ENCODE data around the gene SCUBE1.

SCUBE1 gene

DNA sequence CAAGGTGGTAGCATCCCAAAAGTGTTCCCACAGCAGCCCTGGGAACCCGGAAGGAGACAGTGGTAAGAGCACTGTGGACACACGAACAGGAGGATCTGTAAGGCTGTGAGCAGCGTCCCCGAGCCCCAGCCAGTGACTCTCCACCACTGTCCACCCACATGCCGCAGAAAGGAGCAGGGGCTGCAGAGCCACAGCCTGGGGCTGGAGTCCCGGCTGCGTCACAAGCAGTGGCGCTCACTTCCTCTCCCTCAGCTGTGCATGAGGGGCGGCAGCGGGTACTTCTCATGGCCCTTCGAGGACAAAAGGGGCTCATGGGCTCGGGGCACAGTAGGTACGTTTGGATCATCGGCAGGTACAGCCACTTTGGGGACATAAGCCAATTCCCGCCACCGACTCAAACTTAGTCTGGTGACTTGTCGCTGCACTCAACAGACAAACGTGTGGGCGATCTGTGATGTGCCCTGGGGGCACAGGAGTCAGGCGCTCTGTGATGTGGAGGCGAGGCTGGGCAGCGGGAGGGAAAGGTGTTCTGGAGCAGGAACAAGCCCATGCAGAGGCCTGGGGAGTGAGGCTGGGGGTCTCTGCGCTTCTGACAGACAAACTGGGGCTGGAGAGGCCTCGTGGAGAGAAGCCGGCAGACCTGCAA lies 68.5 kb downstream of the SCUBE1 start:
- Histone ChIP-seq H3K9me3 (ENCODE audit: control insufficient read depth in 1 of 2, low read length in 2 of 2) (no peaks in the 10 kb centered on the region), H3K4me3 (ENCODE audit: low read depth in 1 of 2, low read length in 2 of 2) (no peak overlapping the region), H3K4me1 (ENCODE audit: control insufficient read depth in 1 of 2, insufficient read depth in 2 of 2, low read length in 2 of 2) (no peaks in the 10 kb centered on the region), H3K36me3 (ENCODE audit: control insufficient read depth in 1 of 2, insufficient read depth in 2 of 2, low read length in 2 of 2) (no peaks in the 10 kb centered on the region), H3K27me3 (ENCODE audit: low read depth, low read length) (no peaks in the 10 kb centered on the region), H3K27ac (ENCODE audit: low read length) (no peak overlapping the region)

DNA sequence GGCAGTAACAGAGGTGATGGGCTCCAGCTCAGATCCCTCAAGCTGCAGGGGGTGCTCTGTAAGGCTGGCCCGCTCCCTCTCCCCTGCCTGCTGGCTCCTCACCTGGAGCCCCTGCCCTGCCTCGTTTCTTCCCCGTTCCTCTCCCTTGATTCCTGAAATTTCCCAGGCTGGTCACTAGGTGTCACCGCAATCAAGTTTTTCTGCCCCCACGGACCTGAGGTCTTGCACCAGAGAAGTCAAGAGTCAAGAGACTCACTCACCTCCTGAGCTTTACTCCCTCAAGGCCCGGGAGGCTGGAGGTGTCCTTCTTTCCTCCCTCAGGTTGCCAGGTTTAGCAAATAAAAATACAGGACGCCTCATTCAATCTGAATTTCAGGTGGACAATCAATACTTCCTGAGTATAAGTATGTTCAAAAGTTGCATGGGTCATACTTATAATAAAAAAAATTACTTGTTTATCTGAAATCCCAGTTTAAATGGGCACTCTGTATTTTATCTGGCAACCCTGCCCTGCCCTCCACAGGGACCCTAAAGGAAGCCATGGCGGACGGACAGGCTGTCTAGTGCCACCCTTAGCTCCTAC lies 69.2 kb downstream of the SCUBE1 start:
- Histone ChIP-seq H3K27me3 (ENCODE audit: low read depth, low read length) (no peaks in the 10 kb centered on the region), H3K27ac (ENCODE audit: low read length) (no peak overlapping the region), H3K36me3 (ENCODE audit: control insufficient read depth in 1 of 2, insufficient read depth in 2 of 2, low read length in 2 of 2) (no peaks in the 10 kb centered on the region), H3K4me1 (ENCODE audit: control insufficient read depth in 1 of 2, insufficient read depth in 2 of 2, low read length in 2 of 2) (no peaks in the 10 kb centered on the region), H3K4me3 (ENCODE audit: low read depth in 1 of 2, low read length in 2 of 2) (no peak overlapping the region), H3K9me3 (ENCODE audit: control insufficient read depth in 1 of 2, low read length in 2 of 2) (no peaks in the 10 kb centered on the region)

DNA sequence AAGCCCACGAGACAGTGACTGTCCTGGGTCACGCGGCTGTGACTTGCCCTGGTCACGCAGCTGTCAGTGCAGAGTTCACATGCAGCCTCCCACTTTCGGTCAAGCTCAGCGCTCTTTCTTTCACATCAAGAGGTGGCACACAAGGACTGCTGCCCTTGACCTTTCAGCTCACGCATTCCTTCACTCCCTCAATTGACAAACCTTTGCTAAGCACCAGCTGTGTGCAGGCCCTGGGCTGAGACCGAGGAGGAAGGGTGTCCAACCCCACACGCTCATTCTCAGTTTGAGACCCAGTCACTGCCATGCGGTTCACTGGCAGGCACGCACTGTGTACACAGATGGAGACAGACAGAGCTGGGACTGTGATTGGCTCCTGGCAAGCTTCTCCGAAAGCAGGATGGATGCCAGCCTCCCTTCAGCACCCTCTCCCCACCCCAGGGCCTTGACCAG lies 70.3 kb downstream of the SCUBE1 start:
- Histone ChIP-seq H3K4me3 (ENCODE audit: low read depth in 1 of 2, low read length in 2 of 2) (no peak overlapping the region), H3K27ac (ENCODE audit: low read length) (no peak overlapping the region), H3K9me3 (ENCODE audit: control insufficient read depth in 1 of 2, low read length in 2 of 2) (no peaks in the 10 kb centered on the region), H3K27me3 (ENCODE audit: low read depth, low read length) (no peaks in the 10 kb centered on the region), H3K36me3 (ENCODE audit: control insufficient read depth in 1 of 2, insufficient read depth in 2 of 2, low read length in 2 of 2) (no peaks in the 10 kb centered on the region), H3K4me1 (ENCODE audit: control insufficient read depth in 1 of 2, insufficient read depth in 2 of 2, low read length in 2 of 2) (no peaks in the 10 kb centered on the region)

DNA sequence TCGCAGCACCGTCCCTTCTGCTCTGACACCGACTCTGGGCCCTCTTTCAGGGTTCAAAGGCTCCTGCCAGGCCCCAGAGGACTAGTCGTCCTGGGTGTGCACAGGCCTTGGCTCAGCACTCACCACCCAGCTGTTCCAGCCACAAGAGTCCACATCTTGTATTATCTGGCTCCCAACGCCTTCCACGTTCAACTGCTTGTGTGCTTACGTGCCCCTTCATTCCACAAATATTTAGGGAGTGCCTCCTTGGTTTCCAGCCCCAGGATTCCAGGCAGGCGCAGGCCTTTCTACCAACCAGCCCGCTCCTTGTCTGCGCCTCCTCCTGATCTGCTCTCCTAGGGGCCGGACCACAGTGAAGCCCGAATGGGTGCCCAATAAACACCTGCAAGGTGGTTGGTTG lies 70.9 kb downstream of the SCUBE1 start:
- H3K9me3 ChIP-seq (ENCODE audit: control insufficient read depth in 1 of 2, low read length in 2 of 2): no peaks in the 10 kb centered on the region
- H3K27me3 ChIP-seq (ENCODE audit: low read depth, low read length): no peaks in the 10 kb centered on the region
- H3K27ac ChIP-seq (ENCODE audit: low read length): no peak overlapping the region
- no peaks in the 10 kb centered on the region for H3K4me1 ChIP-seq (ENCODE audit: control insufficient read depth in 1 of 2, insufficient read depth in 2 of 2, low read length in 2 of 2)
- H3K4me3 ChIP-seq (ENCODE audit: low read depth in 1 of 2, low read length in 2 of 2): no peak overlapping the region
- no peaks in the 10 kb centered on the region for H3K36me3 ChIP-seq (ENCODE audit: control insufficient read depth in 1 of 2, insufficient read depth in 2 of 2, low read length in 2 of 2)

GRCh38 chr22:43270949-43271348 lies 72.2 kb downstream of the SCUBE1 start:
- Histone ChIP-seq H3K4me1 (ENCODE audit: control insufficient read depth in 1 of 2, insufficient read depth in 2 of 2, low read length in 2 of 2) (no peaks in the 10 kb centered on the region), H3K27me3 (ENCODE audit: low read depth, low read length) (no peaks in the 10 kb centered on the region), H3K27ac (ENCODE audit: low read length) (no peak overlapping the region), H3K9me3 (ENCODE audit: control insufficient read depth in 1 of 2, low read length in 2 of 2) (no peaks in the 10 kb centered on the region), H3K36me3 (ENCODE audit: control insufficient read depth in 1 of 2, insufficient read depth in 2 of 2, low read length in 2 of 2) (no peaks in the 10 kb centered on the region), H3K4me3 (ENCODE audit: low read depth in 1 of 2, low read length in 2 of 2) (no peak overlapping the region)

DNA sequence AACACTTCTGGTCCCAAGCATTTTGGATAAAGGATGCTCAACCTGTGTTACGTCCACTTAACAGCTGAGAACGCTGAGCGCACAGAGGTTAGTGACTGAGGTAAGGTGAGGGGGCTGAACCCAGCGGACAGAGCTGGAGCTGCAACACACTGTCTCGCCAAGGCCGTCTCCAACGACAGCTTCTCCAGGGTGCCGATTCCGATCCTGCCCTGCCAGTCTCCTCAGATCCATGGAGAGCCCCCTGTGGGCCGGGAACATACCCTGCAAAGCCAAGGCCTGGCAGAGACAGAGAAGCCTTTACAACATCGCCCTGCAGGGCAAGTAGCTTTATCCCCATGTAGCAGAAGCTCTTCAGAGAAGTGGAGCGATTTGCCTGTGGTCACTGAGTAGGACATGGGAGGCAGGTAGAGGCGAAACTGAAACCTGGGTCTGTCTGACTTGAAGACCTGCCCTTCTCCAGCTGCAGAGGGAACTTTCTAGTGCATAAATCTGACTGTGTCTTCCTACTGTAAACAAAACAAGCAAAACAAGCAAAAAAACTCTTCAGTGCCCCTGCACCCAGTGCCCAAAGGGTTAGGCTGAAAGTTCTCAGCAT lies 72.8 kb downstream of the SCUBE1 start:
- Histone ChIP-seq H3K4me1 (ENCODE audit: control insufficient read depth in 1 of 2, insufficient read depth in 2 of 2, low read length in 2 of 2) (no peaks in the 10 kb centered on the region), H3K9me3 (ENCODE audit: control insufficient read depth in 1 of 2, low read length in 2 of 2) (no peaks in the 10 kb centered on the region), H3K27me3 (ENCODE audit: low read depth, low read length) (no peaks in the 10 kb centered on the region), H3K36me3 (ENCODE audit: control insufficient read depth in 1 of 2, insufficient read depth in 2 of 2, low read length in 2 of 2) (no peaks in the 10 kb centered on the region), H3K4me3 (ENCODE audit: low read depth in 1 of 2, low read length in 2 of 2) (no peak overlapping the region), H3K27ac (ENCODE audit: low read length) (no peak overlapping the region)

DNA sequence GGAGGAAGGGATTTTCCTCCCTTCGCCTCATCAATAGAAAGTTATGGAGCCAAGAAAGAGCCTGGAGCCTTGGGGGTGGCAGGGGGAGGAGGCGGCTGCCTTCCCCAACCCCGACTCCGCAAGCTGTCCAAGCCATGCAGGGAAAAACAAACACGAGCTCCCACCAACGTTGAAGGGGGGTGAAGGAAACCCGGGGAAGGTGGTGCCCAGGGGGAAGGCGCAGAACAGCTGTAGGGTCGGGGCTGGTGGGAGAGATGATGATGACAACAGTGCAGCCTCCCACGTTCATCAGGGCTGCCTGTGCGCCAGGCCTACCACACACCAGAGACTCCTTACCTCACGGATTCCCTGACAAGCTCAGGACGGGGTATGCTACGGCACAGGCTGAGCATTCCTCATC lies 73.5 kb downstream of the SCUBE1 start:
- no peaks in the 10 kb centered on the region for H3K9me3 ChIP-seq (ENCODE audit: control insufficient read depth in 1 of 2, low read length in 2 of 2)
- no peak overlapping the region for H3K4me3 ChIP-seq (ENCODE audit: low read depth in 1 of 2, low read length in 2 of 2)
- H3K4me1 ChIP-seq (ENCODE audit: control insufficient read depth in 1 of 2, insufficient read depth in 2 of 2, low read length in 2 of 2): peaks cover 0 to 3% of the 10 kb centered on the region in 2 donors
- no peak overlapping the region for H3K27ac ChIP-seq (ENCODE audit: low read length)
- no peaks in the 10 kb centered on the region for H3K36me3 ChIP-seq (ENCODE audit: control insufficient read depth in 1 of 2, insufficient read depth in 2 of 2, low read length in 2 of 2)
- H3K27me3 ChIP-seq (ENCODE audit: low read depth, low read length): peaks cover 4% of the 10 kb centered on the region

GRCh38 chr22:43269246-43269645 lies 73.9 kb downstream of the SCUBE1 start:
- H3K4me3 ChIP-seq (ENCODE audit: low read depth in 1 of 2, low read length in 2 of 2): no peak overlapping the region
- no peak overlapping the region for H3K27ac ChIP-seq (ENCODE audit: low read length)
- no peaks in the 10 kb centered on the region for H3K9me3 ChIP-seq (ENCODE audit: control insufficient read depth in 1 of 2, low read length in 2 of 2)
- peaks cover 5% of the 10 kb centered on the region for H3K27me3 ChIP-seq (ENCODE audit: low read depth, low read length)
- peaks cover 3 to 4% of the 10 kb centered on the region in 2 donors for H3K4me1 ChIP-seq (ENCODE audit: control insufficient read depth in 1 of 2, insufficient read depth in 2 of 2, low read length in 2 of 2)
- H3K36me3 ChIP-seq (ENCODE audit: control insufficient read depth in 1 of 2, insufficient read depth in 2 of 2, low read length in 2 of 2): no peaks in the 10 kb centered on the region

- peaks cover 5% of the 10 kb centered on the region for H3K27me3 ChIP-seq (ENCODE audit: low read depth, low read length)
- no peak overlapping the region for H3K27ac ChIP-seq (ENCODE audit: low read length)
- no peaks in the 10 kb centered on the region for H3K9me3 ChIP-seq (ENCODE audit: control insufficient read depth in 1 of 2, low read length in 2 of 2)
- no peak overlapping the region for H3K4me3 ChIP-seq (ENCODE audit: low read depth in 1 of 2, low read length in 2 of 2)
- no peaks in the 10 kb centered on the region for H3K36me3 ChIP-seq (ENCODE audit: control insufficient read depth in 1 of 2, insufficient read depth in 2 of 2, low read length in 2 of 2)
- peaks cover 4 to 9% of the 10 kb centered on the region in 2 donors for H3K4me1 ChIP-seq (ENCODE audit: control insufficient read depth in 1 of 2, insufficient read depth in 2 of 2, low read length in 2 of 2)
Observed at GRCh38 chr22:43267981-43268660, 75.1 kb downstream of the SCUBE1 start.

- H3K4me3 ChIP-seq (ENCODE audit: low read depth in 1 of 2, low read length in 2 of 2): no peak overlapping the region
- no peaks in the 10 kb centered on the region for H3K36me3 ChIP-seq (ENCODE audit: control insufficient read depth in 1 of 2, insufficient read depth in 2 of 2, low read length in 2 of 2)
- H3K9me3 ChIP-seq (ENCODE audit: control insufficient read depth in 1 of 2, low read length in 2 of 2): no peaks in the 10 kb centered on the region
- H3K27ac ChIP-seq (ENCODE audit: low read length): no peak overlapping the region
- peaks cover 4 to 9% of the 10 kb centered on the region in 2 donors for H3K4me1 ChIP-seq (ENCODE audit: control insufficient read depth in 1 of 2, insufficient read depth in 2 of 2, low read length in 2 of 2)
- H3K27me3 ChIP-seq (ENCODE audit: low read depth, low read length): peaks cover 5% of the 10 kb centered on the region
Observed at GRCh38 chr22:43267332-43267980, 75.7 kb downstream of the SCUBE1 start.

DNA sequence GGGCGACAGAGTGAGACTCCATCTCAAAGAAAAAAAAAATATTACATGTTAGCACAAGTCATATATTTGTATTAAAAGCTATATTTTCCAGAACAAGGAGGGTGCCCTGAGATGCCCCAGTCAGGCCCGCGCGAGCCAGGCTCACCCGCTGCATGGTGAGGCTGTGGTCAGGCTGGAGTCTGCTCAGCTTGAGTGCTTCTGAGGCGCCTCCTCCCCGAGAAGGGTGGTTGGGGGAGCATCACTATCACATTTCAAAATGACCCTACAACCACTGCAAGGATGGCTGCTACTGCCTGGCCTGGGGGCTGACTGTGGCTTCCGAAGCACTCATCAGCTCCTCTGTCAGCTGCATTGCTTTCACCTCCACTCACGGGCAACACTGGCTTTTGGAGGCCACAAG lies 77.1 kb downstream of the SCUBE1 start:
- no peaks in the 10 kb centered on the region for H3K36me3 ChIP-seq (ENCODE audit: control insufficient read depth in 1 of 2, insufficient read depth in 2 of 2, low read length in 2 of 2)

More for the DNA sequence above, 77.1 kb downstream of the SCUBE1 start:
- H3K9me3 ChIP-seq (ENCODE audit: control insufficient read depth in 1 of 2, low read length in 2 of 2): no peaks in the 10 kb centered on the region
- H3K27ac ChIP-seq (ENCODE audit: low read length): no peak overlapping the region
- peaks cover 5% of the 10 kb centered on the region for H3K27me3 ChIP-seq (ENCODE audit: low read depth, low read length)
- peaks cover 4 to 9% of the 10 kb centered on the region in 2 donors for H3K4me1 ChIP-seq (ENCODE audit: control insufficient read depth in 1 of 2, insufficient read depth in 2 of 2, low read length in 2 of 2)
- no peak overlapping the region for H3K4me3 ChIP-seq (ENCODE audit: low read depth in 1 of 2, low read length in 2 of 2)

Measured in muscle layer of duodenum (tissue), 2 donors.